GM12878 (cell line): Measurements from ENCODE around the gene TRAK2. TPM values are rescaled to one million over a fixed set of nuclear protein-coding genes. Genes with fewer than 3 reads are reported as not detected.

Source experiments
- ATAC-seq: fragments of 200-7000 bp; cut with Tn5 transposase; 3 replicates; pipeline ENCODE4 v1.9.1; 2020; ENCODE audit warnings: mild to moderate bottlenecking, moderate library complexity
- BruUV-seq: library from RNA; stranded (reverse); fragments of 400-500 nt; replicated peaks from 2 replicates; lab custom pipeline; 2021; lab: Mats Ljungman, UMichigan
- CTCF ChIA-PET: fragments of 300-600 bp; sonication (Branson Sonifier 250); formaldehyde crosslinking; extraction: SDS; loops from one replicate; lab custom pipeline; 2021; ENCODE audit warnings: inconsistent platforms; lab: Yijun Ruan, JAX
- POLR2A ChIA-PET: fragments of 350-600 bp; formaldehyde crosslinking; extraction: SDS; loops from one replicate; lab custom pipeline; 2021; ENCODE audit warnings: inconsistent platforms; lab: Charles Lee
- RAD21 ChIA-PET: fragments of 300-600 bp; sonication (Branson Sonifier 250); formaldehyde crosslinking; loops from one replicate; lab custom pipeline; 2023; ENCODE audit warnings: antibody characterized with exemption; ENCODE audit not compliant: unreplicated experiment; lab: Charles Lee
- SMC1A ChIA-PET: fragments of 300-600 bp; sonication (Branson Sonifier 250); formaldehyde crosslinking; loops from one replicate; lab custom pipeline; 2023; ENCODE audit not compliant: unreplicated experiment, uncharacterized antibody; lab: Charles Lee
- DNase-seq: peaks from one replicate; pipeline ENCODE4 v3.0.0-alpha.2; 2011; ENCODE audit warnings: low read depth, low spot score
- FAIRE-seq: peaks from 3 replicates; lab custom pipeline; 2011; peaks lifted over from hg19 to GRCh38; lab: Jason Lieb, UNC
- H2AFZ ChIP-seq: 2 replicates; pipeline ENCODE4 v1.6.0; 2011; ENCODE audit warnings: low read depth, low read length, control low read depth; ENCODE audit not compliant: control insufficient read depth
- H3K27ac ChIP-seq: 2 replicates; pipeline ENCODE4 v1.5.1; 2011; ENCODE audit warnings: control low read depth; ENCODE audit not compliant: control insufficient read depth, insufficient read depth
- H3K27me3 ChIP-seq, 2 experiments: replicated peaks in 1 of 2; 2 replicates each; pipeline versions ENCODE4 v1.6.0 to v1.6.1; 2011; ENCODE audit warnings: low read length in 1 of 2; ENCODE audit not compliant: control insufficient read depth in 2 of 2, insufficient read depth in 2 of 2
- H3K36me3 ChIP-seq, 2 experiments: 2 replicates each; pipeline ENCODE4 v1.5.1; 2011; ENCODE audit warnings: low read length in 1 of 2; ENCODE audit not compliant: control insufficient read depth in 2 of 2, insufficient read depth in 2 of 2
- H3K4me1 ChIP-seq: 2 replicates; pipeline ENCODE4 v1.6.1; 2011; ENCODE audit warnings: mild to moderate bottlenecking, low read length, moderate library complexity, mixed read lengths; ENCODE audit not compliant: control insufficient read depth, insufficient read depth
- H3K4me2 ChIP-seq: 2 replicates; pipeline ENCODE4 v1.6.0; 2011; ENCODE audit warnings: control low read depth; ENCODE audit not compliant: control insufficient read depth, insufficient read depth
- H3K4me3 ChIP-seq: fragments of 200-600 bp; sonication (generic); 2 replicates; pipeline ENCODE4 v1.5.1; 2016
- H3K79me2 ChIP-seq: 2 replicates; pipeline ENCODE4 v1.6.0; 2011; ENCODE audit warnings: low read length; ENCODE audit not compliant: control insufficient read depth, insufficient read depth
- H3K9ac ChIP-seq: 2 replicates; pipeline ENCODE4 v1.8.0; 2011; ENCODE audit warnings: low read length, control low read depth, mixed read lengths; ENCODE audit not compliant: control insufficient read depth, insufficient read depth
- H3K9me3 ChIP-seq: replicated peaks from 3 replicates; pipeline ENCODE4 v1.5.1; 2011; ENCODE audit warnings: mild to moderate bottlenecking, low read length; ENCODE audit not compliant: control insufficient read depth, insufficient read depth
- H4K20me1 ChIP-seq: 2 replicates; pipeline ENCODE4 v1.6.0; 2011; ENCODE audit not compliant: control insufficient read depth, insufficient read depth
- ASH2L ChIP-seq: fragments of 300-600, 200-600 bp; sonication (generic); IDR thresholded peaks from 2 replicates; pipeline ENCODE4 v1.6.1; 2017; ENCODE audit warnings: low read depth, mild to moderate bottlenecking, borderline replicate concordance
- E2F4 ChIP-seq: IDR thresholded peaks from 2 replicates; pipeline ENCODE4 v1.6.1; 2012; ENCODE audit warnings: low read depth, low read length, improper control_type of control experiment
- E4F1 ChIP-seq: fragments of 450-650 bp; IDR thresholded peaks from 2 replicates; pipeline ENCODE4 v1.6.1; 2018; ENCODE audit warnings: borderline replicate concordance, mild to moderate bottlenecking; ENCODE audit not compliant: partially characterized antibody
- EZH2 ChIP-seq: IDR thresholded peaks from 2 replicates; pipeline ENCODE4 v1.6.1; 2012; ENCODE audit warnings: low read depth, mild to moderate bottlenecking, control low read depth, inconsistent platforms, low read length, borderline replicate concordance; ENCODE audit not compliant: control insufficient read depth
- FOXK2 ChIP-seq: fragments of 450-650 bp; IDR thresholded peaks from 2 replicates; pipeline ENCODE4 v1.6.1; 2017; ENCODE audit warnings: mild to moderate bottlenecking, moderate library complexity
- HDGF ChIP-seq: fragments of 450-650 bp; IDR thresholded peaks from 2 replicates; pipeline ENCODE4 v1.6.1; 2016; ENCODE audit warnings: antibody characterized with exemption
- JUNB ChIP-seq: IDR thresholded peaks from 2 replicates; pipeline ENCODE4 v1.6.1; 2016; ENCODE audit warnings: antibody characterized with exemption, mild to moderate bottlenecking
- KAT2A ChIP-seq: conservative IDR thresholded peaks from 2 replicates; pipeline ENCODE4 v1.6.1; 2011; ENCODE audit warnings: low read depth, low read length; ENCODE audit not compliant: control insufficient read depth
- LARP7 ChIP-seq: fragments of 450-650 bp; IDR thresholded peaks from 2 replicates; pipeline ENCODE4 v1.6.1; 2017; ENCODE audit warnings: mild to moderate bottlenecking
- MXI1 ChIP-seq: fragments of 150-350 bp; IDR thresholded peaks from 2 replicates; pipeline ENCODE4 v1.6.1; 2011; ENCODE audit warnings: low read depth, mild to moderate bottlenecking, inconsistent platforms, low read length, improper control_type of control experiment
- NFIC ChIP-seq: IDR thresholded peaks from 2 replicates; pipeline ENCODE4 v1.6.1; 2012; ENCODE audit warnings: low read depth, mild to moderate bottlenecking, inconsistent platforms, low read length, moderate library complexity
- SMARCA5 ChIP-seq: fragments of 450-650 bp; IDR thresholded peaks from 2 replicates; pipeline ENCODE4 v1.6.1; 2017; ENCODE audit warnings: mild to moderate bottlenecking
- TCF7 ChIP-seq: IDR thresholded peaks from 2 replicates; pipeline ENCODE4 v1.6.1; 2014; ENCODE audit warnings: antibody characterized with exemption, borderline replicate concordance
- whole genome bisulfite sequencing: methylation state at CpG from one replicate; pipeline ENCODE4 v1.1.6; 2016; ENCODE audit warnings: low lambda C conversion rate; ENCODE audit not compliant: insufficient replicate concordance, insufficient coverage; ENCODE audit errors: missing lambda C conversion rate; 5-methylcytosine and 5-hydroxymethylcytosine counted together
- in situ Hi-C: fragments of 300-500 bp; cut with MboI; formaldehyde crosslinking; loops from 9 replicates; pipeline ENCODE4 v1.14.3; 2018; ENCODE audit warnings: mixed read lengths
- intact Hi-C: fragments of 100-400 bp; cut with micrococcal nuclease; formaldehyde crosslinking; loops from one replicate; pipeline ENCODE4 v1.14.2; 2022; ENCODE audit not compliant: unreplicated experiment
- polyA plus RNA-seq, 11 experiments: library from polyadenylated mRNA; depleted of rRNA in 4 of 11; unstranded in 6 of 11; stranded (reverse) in 5 of 11; fragments of >200 nt; fragmentation: Nextera tagmentation in 4 of 11; fragmentation: Illumina TruSeq in 1 of 11; extraction: Ambion mirVana in 4 of 11; extraction: Trizol in 1 of 11; gene quantifications; 1 replicate in 1 of 11; 2 replicates in 10 of 11; pipeline versions ENCODE4 v1.2.1 to v1.2.3, GENCODE V29; 2011 to 2016; ENCODE audit warnings: inconsistent platforms in 2 of 11, missing spikeins in 2 of 11, low read depth in 1 of 11
- total RNA-seq, 4 experiments: library from RNA; depleted of rRNA in 3 of 4; stranded (reverse); fragments of >200 nt in 3 of 4; fragmentation: Illumina TruSeq in 1 of 4; extraction: Trizol in 1 of 4; gene quantifications; 2 replicates each; pipeline versions ENCODE4 v1.2.1 to v1.2.3, GENCODE V29; 2013 to 2021
- TF ChIP-seq, protein P1 (sequence below): fragments of 450-650 bp; IDR thresholded peaks from 2 replicates; pipeline ENCODE4 v1.6.1; 2017; ENCODE audit warnings: mild to moderate bottlenecking, moderate library complexity

The TRAK2 gene
- total and polyA plus RNA-seq, 10 of the 15 experiments (the other 5 are each of a cell fraction or from before 2014, with no cell fraction given): 5.2 to 20.0 (median 11.8) TPM

GRCh38 chr2:201413552-201413951 is 37.7 kb downstream of the TRAK2 start:
- Histone ChIP-seq H3K4me2 (peak overlapping the region; percentile 45), H3K4me3 (0 out of 2 replicates have a peak overlapping the region, but pooled peaks have one; percentile 0), H3K4me1 (peaks cover 19% of the 10 kb centered on the region), H4K20me1 (no peaks in the 10 kb centered on the region), H2AFZ (peak overlapping the region; percentile 15; the same call in 1 of the 2 replicates), H3K27me3 (no peaks in the 10 kb centered on the region), H3K9ac (no peak overlapping the region), H3K27ac (peak overlapping the region; percentile 13; the same call in 1 of the 2 replicates), H3K36me3 (no peaks in the 10 kb centered on the region)
- intact Hi-C loops (no loop called here), in situ Hi-C loops (no loop called here)
- ATAC-seq (peak; percentile 19; the same call in 2 of the 3 replicates), DNase-seq (no peak), FAIRE-seq (no peak)
- SMC1A ChIA-PET: interaction anchor here (0.7 to 2.2 kb wide), 9 partner anchors 10 to 984 kb away, joined by 3 to 12 read pairs (median 4); partner anchors contain the start of genes CASP10, STRADB and TRAK2
- POLR2A ChIA-PET: no interaction called here
- WGBS: 36% methylated on average over 4 of the region's 4 CpGs
- BruUV-seq: no TSS peak
- CTCF ChIA-PET: interaction anchor here (0.5 to 2.1 kb wide), 4 partner anchors 18 to 299 kb away, joined by 3 to 6 read pairs (median 4); no protein-coding TSS in a partner anchor
- no peak for TF ChIP-seq EZH2
- TF ChIP-seq E2F4: no peak
- TF ChIP-seq KAT2A: no peak
- TF ChIP-seq E4F1: no peak
- no peak for TF ChIP-seq MXI1
- no peak for TF ChIP-seq JUNB
- TF ChIP-seq FOXK2: no peak
- no peak for TF ChIP-seq TCF7
- TF ChIP-seq HDGF: no peak
- TF ChIP-seq ASH2L: no peak
- no peak for TF ChIP-seq LARP7
- TF ChIP-seq, protein P1, sequence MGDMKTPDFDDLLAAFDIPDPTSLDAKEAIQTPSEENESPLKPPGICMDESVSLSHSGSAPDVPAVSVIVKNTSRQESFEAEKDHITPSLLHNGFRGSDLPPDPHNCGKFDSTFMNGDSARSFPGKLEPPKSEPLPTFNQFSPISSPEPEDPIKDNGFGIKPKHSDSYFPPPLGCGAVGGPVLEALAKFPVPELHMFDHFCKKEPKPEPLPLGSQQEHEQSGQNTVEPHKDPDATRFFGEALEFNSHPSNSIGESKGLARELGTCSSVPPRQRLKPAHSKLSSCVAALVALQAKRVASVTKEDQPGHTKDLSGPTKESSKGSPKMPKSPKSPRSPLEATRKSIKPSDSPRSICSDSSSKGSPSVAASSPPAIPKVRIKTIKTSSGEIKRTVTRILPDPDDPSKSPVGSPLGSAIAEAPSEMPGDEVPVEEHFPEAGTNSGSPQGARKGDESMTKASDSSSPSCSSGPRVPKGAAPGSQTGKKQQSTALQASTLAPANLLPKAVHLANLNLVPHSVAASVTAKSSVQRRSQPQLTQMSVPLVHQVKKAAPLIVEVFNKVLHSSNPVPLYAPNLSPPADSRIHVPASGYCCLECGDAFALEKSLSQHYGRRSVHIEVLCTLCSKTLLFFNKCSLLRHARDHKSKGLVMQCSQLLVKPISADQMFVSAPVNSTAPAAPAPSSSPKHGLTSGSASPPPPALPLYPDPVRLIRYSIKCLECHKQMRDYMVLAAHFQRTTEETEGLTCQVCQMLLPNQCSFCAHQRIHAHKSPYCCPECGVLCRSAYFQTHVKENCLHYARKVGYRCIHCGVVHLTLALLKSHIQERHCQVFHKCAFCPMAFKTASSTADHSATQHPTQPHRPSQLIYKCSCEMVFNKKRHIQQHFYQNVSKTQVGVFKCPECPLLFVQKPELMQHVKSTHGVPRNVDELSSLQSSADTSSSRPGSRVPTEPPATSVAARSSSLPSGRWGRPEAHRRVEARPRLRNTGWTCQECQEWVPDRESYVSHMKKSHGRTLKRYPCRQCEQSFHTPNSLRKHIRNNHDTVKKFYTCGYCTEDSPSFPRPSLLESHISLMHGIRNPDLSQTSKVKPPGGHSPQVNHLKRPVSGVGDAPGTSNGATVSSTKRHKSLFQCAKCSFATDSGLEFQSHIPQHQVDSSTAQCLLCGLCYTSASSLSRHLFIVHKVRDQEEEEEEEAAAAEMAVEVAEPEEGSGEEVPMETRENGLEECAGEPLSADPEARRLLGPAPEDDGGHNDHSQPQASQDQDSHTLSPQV: no peak
- no peak for TF ChIP-seq NFIC
- TF ChIP-seq SMARCA5: no peak
- TF ChIP-seq, all 136 proteins: peak for 0
- RAD21 ChIA-PET: interaction anchor here (1.2 kb wide), 1 partner anchor 180 kb away, joined by 4 read pairs; no protein-coding TSS in a partner anchor
- H3K9me3 ChIP-seq: no peaks in the 10 kb centered on the region
- H3K79me2 ChIP-seq: no peaks in the 10 kb centered on the region
